GM12872 (cell line): Measurements from ENCODE around the gene SZT2.

Experiments used
- TF ChIP-seq, protein P1 (sequence below): IDR thresholded peaks from 3 replicates; pipeline ENCODE4 v1.5.1; 2011; ENCODE audit warnings: low read depth, mild to moderate bottlenecking, low read length, moderate library complexity; ENCODE audit not compliant: insufficient read depth

The SZT2 gene

DNA sequence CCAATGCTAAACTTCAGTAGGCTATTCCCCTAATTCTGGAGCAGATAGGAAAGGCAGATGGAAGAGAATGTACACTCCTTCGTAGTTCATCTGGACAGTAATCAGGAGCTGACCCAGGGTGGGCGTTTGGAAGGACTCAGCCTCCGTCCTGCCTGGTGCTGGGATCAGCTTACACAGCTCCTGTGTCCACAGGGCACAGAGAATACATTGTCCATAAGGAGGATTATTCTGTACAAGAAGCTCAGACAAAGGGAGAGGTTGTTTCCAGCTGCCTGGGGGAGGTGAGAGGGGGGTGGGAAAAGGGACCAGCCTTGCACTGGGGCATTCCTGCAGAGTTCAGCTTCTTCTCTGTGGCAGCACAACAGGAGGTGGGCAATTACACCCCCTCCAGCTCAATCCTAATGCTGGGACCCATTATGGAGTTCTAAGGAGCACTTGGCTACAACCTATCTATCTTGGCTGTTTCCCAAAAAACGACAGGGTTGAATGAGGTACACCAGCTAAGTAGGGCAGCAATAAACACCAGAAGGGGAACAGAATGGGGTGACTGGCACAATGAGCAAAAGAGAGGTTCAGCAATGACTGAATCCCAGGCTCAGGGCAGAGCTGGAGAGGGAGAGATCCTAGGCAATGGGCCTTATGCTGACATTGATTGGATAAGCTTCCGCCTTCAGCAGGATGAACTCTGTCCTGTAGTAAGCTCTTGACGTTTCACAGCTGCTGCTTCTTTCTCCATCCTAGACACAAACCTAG, 7.5 kb upstream of the SZT2 start:
- TF ChIP-seq, protein P1, sequence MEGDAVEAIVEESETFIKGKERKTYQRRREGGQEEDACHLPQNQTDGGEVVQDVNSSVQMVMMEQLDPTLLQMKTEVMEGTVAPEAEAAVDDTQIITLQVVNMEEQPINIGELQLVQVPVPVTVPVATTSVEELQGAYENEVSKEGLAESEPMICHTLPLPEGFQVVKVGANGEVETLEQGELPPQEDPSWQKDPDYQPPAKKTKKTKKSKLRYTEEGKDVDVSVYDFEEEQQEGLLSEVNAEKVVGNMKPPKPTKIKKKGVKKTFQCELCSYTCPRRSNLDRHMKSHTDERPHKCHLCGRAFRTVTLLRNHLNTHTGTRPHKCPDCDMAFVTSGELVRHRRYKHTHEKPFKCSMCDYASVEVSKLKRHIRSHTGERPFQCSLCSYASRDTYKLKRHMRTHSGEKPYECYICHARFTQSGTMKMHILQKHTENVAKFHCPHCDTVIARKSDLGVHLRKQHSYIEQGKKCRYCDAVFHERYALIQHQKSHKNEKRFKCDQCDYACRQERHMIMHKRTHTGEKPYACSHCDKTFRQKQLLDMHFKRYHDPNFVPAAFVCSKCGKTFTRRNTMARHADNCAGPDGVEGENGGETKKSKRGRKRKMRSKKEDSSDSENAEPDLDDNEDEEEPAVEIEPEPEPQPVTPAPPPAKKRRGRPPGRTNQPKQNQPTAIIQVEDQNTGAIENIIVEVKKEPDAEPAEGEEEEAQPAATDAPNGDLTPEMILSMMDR = no peak

DNA sequence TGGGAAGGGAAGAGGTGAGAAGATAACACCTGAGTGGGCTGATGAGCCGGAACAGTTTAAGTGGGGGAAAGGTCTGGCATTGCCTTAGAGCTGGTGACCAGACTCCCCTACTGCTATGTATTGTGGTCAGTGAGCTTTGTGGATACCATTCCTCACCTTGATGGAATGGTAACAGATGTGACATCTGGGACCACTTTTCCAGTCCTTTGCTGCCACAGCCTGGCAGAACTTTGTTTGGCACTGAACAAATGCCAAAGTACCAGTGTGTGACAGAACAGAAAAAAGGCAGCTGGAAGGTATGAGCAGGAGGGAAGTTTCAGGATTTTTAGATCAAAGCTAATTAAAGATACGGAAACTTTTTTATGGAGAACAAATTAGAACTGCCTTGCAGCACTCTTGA, 6.2 kb upstream of the SZT2 start:
- TF ChIP-seq, protein P1 = no peak

DNA sequence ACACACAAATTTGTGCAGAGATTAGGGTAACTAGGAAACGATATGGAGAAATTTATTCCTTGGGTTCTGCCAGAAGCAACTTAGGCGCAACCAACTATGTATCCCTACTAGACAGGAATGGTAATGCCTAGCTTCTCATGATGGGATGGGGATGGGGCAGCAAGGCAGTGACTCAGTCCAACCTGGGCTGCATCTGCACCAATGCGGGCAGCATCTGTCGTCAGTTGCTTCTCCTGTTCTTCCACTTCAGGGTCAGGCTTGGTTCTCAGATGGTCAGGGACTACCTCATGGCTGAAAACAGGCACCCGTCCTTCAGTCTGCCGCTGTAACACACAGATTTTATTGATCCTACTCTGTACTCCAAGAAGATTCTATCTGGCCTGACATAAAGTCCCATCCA, 3.0 kb upstream of the SZT2 start:
- TF ChIP-seq, protein P1 = no peak

DNA sequence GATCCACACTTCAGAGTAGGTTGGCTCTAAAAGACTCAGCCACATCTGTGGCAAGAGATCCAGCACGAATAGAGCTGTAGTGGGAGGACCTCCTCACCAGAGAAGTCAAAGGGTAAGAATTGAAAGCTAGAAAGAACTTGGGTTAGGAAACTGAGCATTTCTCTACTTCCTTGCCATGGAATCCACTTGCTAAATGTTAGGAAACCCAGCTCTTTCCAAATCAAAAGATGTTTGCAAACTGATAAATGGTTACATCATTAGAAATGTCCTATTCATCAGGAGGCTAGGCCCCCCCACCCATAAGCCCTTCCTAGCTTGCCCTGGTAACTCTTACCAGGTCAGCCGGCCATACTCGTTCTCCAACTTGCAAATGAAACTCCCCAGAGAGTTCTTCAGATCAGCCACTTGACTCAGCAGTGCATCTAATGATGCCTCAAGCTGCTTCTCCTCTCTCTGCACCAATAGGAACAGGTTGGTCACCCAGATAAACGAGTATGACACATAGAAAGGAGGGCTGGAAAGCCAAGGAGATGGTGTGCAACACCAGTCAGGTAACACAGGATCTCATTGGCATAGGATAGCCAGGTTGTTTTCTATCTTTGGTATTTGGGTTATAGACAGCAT, 1.6 kb upstream of the SZT2 start:
- TF ChIP-seq, protein P1 = no peak

DNA sequence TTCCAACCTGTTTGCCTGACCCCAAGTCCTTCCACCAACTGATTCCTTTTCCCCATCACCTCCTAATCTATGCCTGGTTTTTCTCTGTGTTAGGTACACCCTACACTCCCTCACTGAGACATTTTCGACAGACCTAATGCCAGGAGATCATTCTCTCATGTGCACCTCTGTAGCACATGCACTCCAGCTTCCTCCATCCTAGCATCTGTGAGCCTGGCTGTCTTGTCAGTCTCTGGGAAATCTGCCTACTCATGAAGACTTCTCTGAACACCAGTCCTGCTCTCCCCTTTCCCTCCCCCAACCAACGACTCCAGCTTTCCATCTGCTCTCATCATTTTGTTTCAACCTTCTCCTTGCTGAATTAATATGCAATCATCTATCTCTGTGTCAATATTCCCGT, 1.1 kb upstream of the SZT2 start:
- TF ChIP-seq, protein P1 = no peak

DNA sequence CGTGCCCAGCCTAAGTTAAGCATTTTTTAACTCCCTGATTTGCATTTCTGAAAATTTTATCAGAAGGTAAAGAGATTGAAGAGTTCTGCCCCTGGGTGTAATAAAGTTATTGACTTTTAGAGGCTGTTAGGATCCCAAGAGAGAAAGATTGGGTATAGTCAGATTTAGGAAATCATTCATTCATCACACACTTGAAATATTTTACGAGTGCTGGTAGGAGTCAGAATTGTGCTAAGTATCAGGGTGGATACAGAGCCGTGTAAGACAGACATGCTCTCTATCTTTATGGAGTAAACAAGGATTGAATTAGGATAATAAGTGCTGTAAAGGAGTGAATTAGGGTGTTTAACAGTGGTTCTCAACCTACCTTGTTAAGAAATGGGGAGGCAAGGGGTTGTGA, 3.0 kb downstream of the SZT2 start:
- TF ChIP-seq, protein P1 = no peak

DNA sequence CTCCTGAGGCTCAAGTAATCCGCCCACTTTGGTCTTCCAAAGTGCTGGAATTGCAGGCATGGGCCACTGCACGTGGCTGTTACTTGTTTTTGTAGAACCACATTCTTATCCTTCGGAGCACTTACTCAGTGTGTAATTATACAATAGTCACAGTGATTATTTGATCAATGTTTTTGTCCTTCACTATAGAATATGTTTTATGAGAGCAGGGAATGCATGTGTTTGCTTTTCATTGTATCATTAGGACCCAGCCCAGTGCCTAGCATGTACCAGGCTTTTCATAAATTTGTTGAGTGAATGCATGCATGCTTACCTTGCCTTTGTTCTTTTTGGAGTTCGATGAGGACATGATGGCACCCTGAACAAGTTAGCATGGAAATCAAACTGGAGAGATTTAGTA, 5.8 kb downstream of the SZT2 start:
- TF ChIP-seq, protein P1 = no peak
